Measurements from ENCODE around the gene ADAMTSL1.
"Not testable (repeated sequence)": the region's sequence is repeated elsewhere in the genome, so short reads cannot be mapped to it uniquely, and the experiment has no call there.

Gene ADAMTSL1

DNA sequence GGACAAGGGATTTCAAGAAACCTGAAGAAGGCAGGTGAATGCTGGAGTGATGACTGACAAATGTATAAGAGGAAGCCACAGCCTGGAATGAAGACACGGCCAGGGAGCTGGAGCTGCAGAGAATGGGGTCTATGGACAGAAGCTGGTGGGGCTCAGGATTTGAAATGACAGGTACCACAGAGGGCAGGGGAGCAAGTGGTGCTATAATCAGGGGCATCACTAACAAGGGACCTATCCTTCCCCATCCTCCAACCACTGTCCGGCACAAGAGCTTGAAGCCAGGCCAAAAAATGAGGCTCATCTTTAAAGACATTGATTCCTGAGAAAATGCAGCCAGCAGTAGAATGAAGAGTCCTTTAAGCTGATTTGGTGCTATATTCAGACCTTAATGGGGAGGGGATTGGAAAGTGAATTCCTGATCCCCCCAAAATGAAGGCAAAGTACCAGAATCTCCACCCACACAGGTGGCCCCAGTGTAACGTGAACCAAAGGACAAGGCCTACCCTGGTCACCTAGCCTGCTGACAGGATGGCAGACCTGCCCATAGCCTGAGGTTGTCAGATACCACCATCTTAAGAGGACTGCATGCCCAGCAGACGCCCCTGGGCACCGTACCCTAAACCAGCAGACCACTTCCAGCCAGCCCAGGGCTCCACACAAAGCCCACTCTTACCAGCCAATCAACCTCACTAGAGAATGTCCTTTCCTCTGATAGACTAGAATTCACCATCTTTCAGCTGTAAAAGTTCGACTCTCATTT, 449.9 kb downstream of the ADAMTSL1 start:
- H3K4me3 ChIP-seq (ENCODE audit: low read depth in 1 of 2, low read length in 2 of 2) = no peak overlapping the region
- no peaks in the 10 kb centered on the region for H3K9me3 ChIP-seq (ENCODE audit: low read length)
- no peaks in the 10 kb centered on the region for H3K36me3 ChIP-seq (ENCODE audit: insufficient read depth, low read length)
- no peaks in the 10 kb centered on the region for H3K27me3 ChIP-seq (ENCODE audit: control insufficient read depth in 1 of 2, insufficient read depth in 2 of 2, low read length in 2 of 2)
- H3K4me1 ChIP-seq (ENCODE audit: insufficient read depth, low read length) = peaks cover 28% of the 10 kb centered on the region
- H3K9ac ChIP-seq (ENCODE audit: low read length) = no peak overlapping the region
- no peak overlapping the region for H3K27ac ChIP-seq (ENCODE audit: low read depth, low read length)

DNA sequence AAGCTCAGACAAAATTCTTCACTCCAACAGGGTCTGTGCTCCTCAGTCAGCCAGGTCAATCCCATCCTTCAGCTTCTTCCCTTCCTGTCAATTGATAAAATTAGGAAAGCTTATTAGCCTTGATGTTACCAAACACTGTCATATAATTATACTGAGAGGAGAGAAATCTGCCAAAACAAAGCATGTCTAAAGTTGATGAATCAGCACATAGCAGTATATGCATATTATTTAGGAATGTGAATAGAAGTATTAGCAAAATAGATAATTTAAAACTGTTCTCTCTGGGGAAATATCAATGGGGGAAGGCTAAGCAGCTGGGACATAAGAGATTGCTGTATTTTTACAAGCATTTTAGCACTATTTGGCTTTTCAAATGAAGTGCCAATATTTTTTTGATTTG, 451.9 kb downstream of the ADAMTSL1 start:
- no peak overlapping the region for H3K4me3 ChIP-seq (ENCODE audit: low read depth in 1 of 2, low read length in 2 of 2)
- H3K36me3 ChIP-seq (ENCODE audit: insufficient read depth, low read length) = no peaks in the 10 kb centered on the region
- H3K4me1 ChIP-seq (ENCODE audit: insufficient read depth, low read length) = peaks cover 16% of the 10 kb centered on the region
- H3K9me3 ChIP-seq (ENCODE audit: low read length) = no peaks in the 10 kb centered on the region
- H3K27me3 ChIP-seq (ENCODE audit: control insufficient read depth in 1 of 2, insufficient read depth in 2 of 2, low read length in 2 of 2) = no peaks in the 10 kb centered on the region
- H3K9ac ChIP-seq (ENCODE audit: low read length) = no peak overlapping the region
- no peak overlapping the region for H3K27ac ChIP-seq (ENCODE audit: low read depth, low read length)

DNA sequence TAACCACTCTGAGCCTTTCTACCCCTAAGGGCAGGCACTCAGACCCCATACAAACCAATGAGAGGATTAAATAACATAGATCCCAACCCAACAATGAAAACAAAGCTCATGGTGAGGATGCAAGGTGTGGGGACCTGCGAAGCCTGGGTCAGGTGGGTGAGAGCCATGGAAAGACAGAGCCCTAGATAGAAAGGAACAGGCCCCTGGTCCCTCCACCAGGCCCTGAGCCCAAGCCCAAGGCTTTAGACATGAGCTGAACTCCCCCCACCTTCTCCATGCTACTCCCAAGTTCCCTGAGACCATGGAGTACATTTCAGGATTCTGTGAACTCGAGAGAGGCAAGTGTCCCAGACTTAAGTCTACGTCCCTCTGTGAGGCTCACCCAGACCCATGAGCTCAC, 452.6 kb downstream of the ADAMTSL1 start:
- Histone ChIP-seq H3K4me1 (ENCODE audit: insufficient read depth, low read length) (peaks cover 9% of the 10 kb centered on the region), H3K36me3 (ENCODE audit: insufficient read depth, low read length) (no peaks in the 10 kb centered on the region), H3K9ac (ENCODE audit: low read length) (no peak overlapping the region), H3K27me3 (ENCODE audit: control insufficient read depth in 1 of 2, insufficient read depth in 2 of 2, low read length in 2 of 2) (no peaks in the 10 kb centered on the region), H3K4me3 (ENCODE audit: low read depth in 1 of 2, low read length in 2 of 2) (no peak overlapping the region), H3K9me3 (ENCODE audit: low read length) (no peaks in the 10 kb centered on the region), H3K27ac (ENCODE audit: low read depth, low read length) (no peak overlapping the region)

DNA sequence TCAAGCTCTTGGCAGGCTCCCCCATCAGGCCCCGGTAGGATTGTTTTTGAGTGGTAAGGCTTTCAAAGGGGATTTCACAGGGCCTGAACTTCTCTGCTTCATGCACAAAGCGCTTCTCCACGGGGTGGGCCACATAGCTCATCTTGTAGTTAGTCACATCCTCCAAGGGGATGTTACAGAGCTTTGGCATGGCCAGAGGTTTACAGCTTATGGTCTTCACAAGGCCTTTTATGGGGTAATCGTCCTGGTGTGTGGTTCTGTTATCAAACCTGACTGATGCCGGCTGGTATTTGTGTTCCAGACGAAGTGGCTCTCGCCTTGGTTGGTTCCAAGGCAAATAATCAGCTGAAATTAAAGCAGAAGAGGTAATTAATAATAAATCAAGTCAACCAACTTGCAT, 454.8 kb downstream of the ADAMTSL1 start:
- Histone ChIP-seq H3K4me3 (ENCODE audit: low read depth in 1 of 2, low read length in 2 of 2) (no peak overlapping the region), H3K9me3 (ENCODE audit: low read length) (no peaks in the 10 kb centered on the region), H3K27me3 (ENCODE audit: control insufficient read depth in 1 of 2, insufficient read depth in 2 of 2, low read length in 2 of 2) (no peaks in the 10 kb centered on the region), H3K27ac (ENCODE audit: low read depth, low read length) (no peak overlapping the region), H3K9ac (ENCODE audit: low read length) (no peak overlapping the region), H3K36me3 (ENCODE audit: insufficient read depth, low read length) (no peaks in the 10 kb centered on the region), H3K4me1 (ENCODE audit: insufficient read depth, low read length) (no peaks in the 10 kb centered on the region)

DNA sequence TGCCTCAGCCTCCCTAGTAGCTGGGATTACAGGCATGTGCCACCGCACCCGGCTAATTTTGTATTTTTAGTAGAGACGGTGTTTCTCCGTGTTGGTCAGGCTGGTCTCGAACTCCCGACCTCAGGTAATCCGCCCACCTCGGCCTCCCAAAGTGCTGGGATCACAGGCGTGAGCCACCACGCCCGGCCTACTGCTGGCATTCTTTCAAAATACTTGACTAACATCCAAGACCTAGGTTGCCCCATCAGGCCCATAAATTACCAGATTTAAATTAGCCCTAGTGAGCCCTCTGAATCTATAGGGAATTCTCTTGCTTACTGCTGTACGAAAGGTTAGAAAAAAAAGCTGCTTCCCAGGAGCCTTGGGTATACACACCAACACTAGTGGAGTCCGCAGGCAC, 456.7 kb downstream of the ADAMTSL1 start:
- H3K27ac ChIP-seq (ENCODE audit: low read depth, low read length); H3K36me3 ChIP-seq (ENCODE audit: insufficient read depth, low read length); H3K27me3 ChIP-seq (ENCODE audit: control insufficient read depth in 1 of 2, insufficient read depth in 2 of 2, low read length in 2 of 2); H3K4me1 ChIP-seq (ENCODE audit: insufficient read depth, low read length); H3K4me3 ChIP-seq (ENCODE audit: low read depth in 1 of 2, low read length in 2 of 2); H3K9ac ChIP-seq (ENCODE audit: low read length); H3K9me3 ChIP-seq (ENCODE audit: low read length): not testable (repeated sequence)

DNA sequence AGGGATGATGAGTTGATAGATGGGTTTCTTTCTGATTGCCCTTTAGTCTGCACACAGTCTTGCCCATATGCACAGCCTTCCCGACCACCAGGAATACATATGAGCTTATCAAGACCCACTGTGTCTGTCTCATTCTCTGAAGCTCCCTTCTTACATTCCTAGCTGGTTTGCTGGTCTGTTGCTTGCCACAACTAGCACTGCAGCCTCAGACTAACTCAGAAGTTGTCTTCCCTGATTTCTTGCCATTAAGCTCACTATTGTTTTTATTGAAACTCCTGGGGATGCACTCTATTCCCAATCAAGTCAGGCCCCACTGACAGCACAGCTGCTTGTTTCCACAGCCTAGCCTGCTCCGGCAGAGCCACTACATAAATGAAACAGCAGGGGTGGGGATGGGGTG, 461.6 kb downstream of the ADAMTSL1 start:
- Histone ChIP-seq H3K9ac (ENCODE audit: low read length) (no peak overlapping the region), H3K27me3 (ENCODE audit: control insufficient read depth in 1 of 2, insufficient read depth in 2 of 2, low read length in 2 of 2) (no peaks in the 10 kb centered on the region), H3K4me1 (ENCODE audit: insufficient read depth, low read length) (no peaks in the 10 kb centered on the region), H3K9me3 (ENCODE audit: low read length) (no peaks in the 10 kb centered on the region), H3K4me3 (ENCODE audit: low read depth in 1 of 2, low read length in 2 of 2) (no peak overlapping the region), H3K27ac (ENCODE audit: low read depth, low read length) (no peak overlapping the region), H3K36me3 (ENCODE audit: insufficient read depth, low read length) (no peaks in the 10 kb centered on the region)

DNA sequence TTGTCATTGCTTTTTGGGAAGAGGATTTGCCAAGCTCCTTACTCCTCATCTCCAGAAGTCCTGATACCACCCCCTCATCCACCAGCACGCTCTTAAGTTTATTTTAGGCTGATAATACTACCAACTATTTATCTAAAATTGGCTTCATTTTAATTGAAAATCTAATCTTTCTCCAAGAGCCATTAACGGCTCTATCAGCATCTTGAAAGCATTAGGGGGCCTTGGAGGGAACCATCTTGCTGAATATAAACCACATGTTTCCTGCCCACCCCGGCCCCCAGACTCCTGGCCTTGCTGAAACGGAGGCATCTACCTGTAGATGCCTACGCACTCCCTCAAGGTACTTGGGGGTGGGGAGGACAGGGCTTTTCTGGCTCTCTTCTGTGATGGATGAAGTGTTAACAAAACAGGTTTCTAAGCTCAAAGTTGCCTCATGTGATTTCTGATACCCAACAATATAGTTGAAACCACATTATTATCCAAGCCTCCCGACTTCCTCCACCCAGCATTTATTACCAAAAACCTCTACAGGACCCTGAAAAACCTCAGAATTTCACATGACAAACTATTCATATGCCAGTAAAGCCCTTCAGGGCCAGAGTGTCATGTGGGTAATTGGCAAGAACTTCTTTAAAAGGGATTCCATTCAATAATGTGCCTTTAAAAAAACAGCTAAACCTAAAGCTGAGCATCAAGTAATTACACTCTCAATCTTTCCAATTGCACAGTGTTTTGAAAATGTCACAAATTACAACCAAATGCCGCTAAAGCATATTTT, 462.3 kb downstream of the ADAMTSL1 start:
- no peaks in the 10 kb centered on the region for H3K27me3 ChIP-seq (ENCODE audit: control insufficient read depth in 1 of 2, insufficient read depth in 2 of 2, low read length in 2 of 2)
- no peak overlapping the region for H3K9ac ChIP-seq (ENCODE audit: low read length)
- H3K4me1 ChIP-seq (ENCODE audit: insufficient read depth, low read length) = no peaks in the 10 kb centered on the region
- H3K36me3 ChIP-seq (ENCODE audit: insufficient read depth, low read length) = no peaks in the 10 kb centered on the region
- H3K9me3 ChIP-seq (ENCODE audit: low read length) = no peaks in the 10 kb centered on the region
- H3K4me3 ChIP-seq (ENCODE audit: low read depth in 1 of 2, low read length in 2 of 2) = no peak overlapping the region
- H3K27ac ChIP-seq (ENCODE audit: low read depth, low read length) = no peak overlapping the region

DNA sequence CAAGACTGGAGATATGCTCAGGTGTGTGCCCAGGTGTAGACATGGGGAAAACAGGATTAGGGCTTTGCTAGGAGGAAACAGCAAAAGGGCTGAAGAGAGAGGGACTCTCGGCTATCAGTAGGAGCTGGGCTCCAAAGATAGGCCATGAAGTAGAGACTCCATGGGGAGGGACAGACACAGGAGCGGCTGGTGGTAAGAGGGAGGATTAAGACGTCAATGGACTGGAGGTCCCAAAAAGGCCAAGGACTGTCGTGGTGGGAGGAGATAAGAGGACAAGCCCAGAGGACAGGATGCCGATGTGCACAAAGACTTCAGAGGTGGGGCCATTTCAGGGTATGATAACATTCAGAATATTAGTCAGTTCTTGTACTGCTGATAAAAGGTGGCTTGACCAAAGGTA, 466.0 kb downstream of the ADAMTSL1 start:
- H3K4me3 ChIP-seq (ENCODE audit: low read depth in 1 of 2, low read length in 2 of 2) = no peak overlapping the region
- H3K27ac ChIP-seq (ENCODE audit: low read depth, low read length) = no peak overlapping the region
- H3K9ac ChIP-seq (ENCODE audit: low read length) = no peak overlapping the region
- H3K9me3 ChIP-seq (ENCODE audit: low read length) = no peaks in the 10 kb centered on the region
- H3K36me3 ChIP-seq (ENCODE audit: insufficient read depth, low read length) = no peaks in the 10 kb centered on the region
- no peaks in the 10 kb centered on the region for H3K4me1 ChIP-seq (ENCODE audit: insufficient read depth, low read length)
- no peaks in the 10 kb centered on the region for H3K27me3 ChIP-seq (ENCODE audit: control insufficient read depth in 1 of 2, insufficient read depth in 2 of 2, low read length in 2 of 2)

DNA sequence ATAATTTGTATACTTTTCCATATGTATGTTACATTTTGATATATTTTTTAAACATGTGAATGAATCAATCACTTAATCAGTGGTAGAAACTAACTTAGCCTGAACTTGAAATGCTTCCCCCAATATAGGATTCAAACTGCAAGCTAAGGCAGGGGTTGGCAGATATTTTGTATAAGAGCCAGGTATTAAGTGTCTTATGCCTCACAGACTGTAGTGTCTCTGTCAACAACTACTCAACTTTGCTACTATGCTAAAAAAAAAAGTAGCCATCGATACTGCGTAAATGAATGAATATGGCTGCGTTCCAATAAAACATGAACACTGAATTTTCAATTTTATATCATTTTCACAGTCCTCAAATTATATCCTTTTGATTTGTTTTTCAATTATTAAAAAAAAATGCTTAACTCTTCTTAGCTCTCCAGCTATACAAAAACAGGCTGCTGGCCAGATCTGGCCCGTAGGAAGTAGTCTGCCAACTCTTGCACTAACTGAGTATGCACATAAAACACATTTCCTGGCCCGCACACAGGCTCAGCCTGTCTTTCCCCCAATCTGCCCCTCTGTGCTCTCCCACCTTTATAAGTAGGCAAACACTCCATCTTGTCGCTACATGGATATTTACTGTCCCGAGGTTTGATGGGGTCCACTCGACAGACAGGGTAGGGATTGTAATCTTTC, 467.2 kb downstream of the ADAMTSL1 start:
- Histone ChIP-seq H3K9me3 (ENCODE audit: low read length) (no peaks in the 10 kb centered on the region), H3K36me3 (ENCODE audit: insufficient read depth, low read length) (no peaks in the 10 kb centered on the region), H3K27me3 (ENCODE audit: control insufficient read depth in 1 of 2, insufficient read depth in 2 of 2, low read length in 2 of 2) (no peaks in the 10 kb centered on the region), H3K27ac (ENCODE audit: low read depth, low read length) (no peak overlapping the region), H3K9ac (ENCODE audit: low read length) (no peak overlapping the region), H3K4me3 (ENCODE audit: low read depth in 1 of 2, low read length in 2 of 2) (no peak overlapping the region), H3K4me1 (ENCODE audit: insufficient read depth, low read length) (no peaks in the 10 kb centered on the region)

DNA sequence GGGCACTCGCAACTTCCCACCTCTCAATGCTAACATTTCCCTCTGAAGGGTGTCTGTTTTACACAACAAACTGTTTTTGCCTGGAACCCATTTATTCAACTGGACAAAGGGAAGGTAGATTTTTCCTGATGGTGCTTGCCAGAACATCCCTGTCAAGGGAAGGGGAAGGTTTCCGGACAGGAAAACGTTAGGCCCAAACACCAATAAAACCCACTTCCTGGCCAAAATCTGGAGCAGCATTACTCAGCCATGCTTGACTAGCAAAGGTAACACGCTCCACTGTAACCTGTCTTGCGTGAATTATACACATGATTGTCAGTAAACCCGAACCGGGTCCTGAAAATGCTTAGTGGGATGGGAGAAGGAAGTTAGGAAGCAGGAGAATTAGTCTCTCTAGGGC, 468.8 kb downstream of the ADAMTSL1 start:
- no peaks in the 10 kb centered on the region for H3K9me3 ChIP-seq (ENCODE audit: low read length)
- no peaks in the 10 kb centered on the region for H3K36me3 ChIP-seq (ENCODE audit: insufficient read depth, low read length)
- no peak overlapping the region for H3K27ac ChIP-seq (ENCODE audit: low read depth, low read length)

DNA sequence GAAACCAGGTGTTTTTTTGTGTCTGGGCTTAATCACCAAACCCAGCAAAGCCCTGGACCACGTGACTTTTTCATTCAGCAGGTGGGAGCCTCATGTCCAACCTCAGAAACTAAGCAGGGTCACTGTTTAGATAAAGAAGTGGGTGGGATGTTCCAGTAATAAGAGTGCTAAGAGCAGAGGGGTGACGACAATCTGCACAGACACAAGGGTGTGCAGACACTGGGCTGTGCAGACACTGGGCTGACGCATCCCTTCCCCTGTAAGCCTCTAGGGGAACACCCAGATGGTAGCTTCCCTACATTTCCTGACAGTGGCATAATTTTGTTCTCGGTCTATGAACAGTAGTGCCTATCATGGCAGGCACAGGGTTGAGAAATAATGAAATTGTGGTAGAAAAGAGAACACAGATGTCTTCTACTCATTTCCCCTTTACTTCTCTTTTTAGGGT, 474.0 kb downstream of the ADAMTSL1 start:
- Histone ChIP-seq H3K4me1 (ENCODE audit: insufficient read depth, low read length) (no peaks in the 10 kb centered on the region), H3K9ac (ENCODE audit: low read length) (no peak overlapping the region)

More for the DNA sequence above, 468.8 kb downstream of the ADAMTSL1 start:
- Histone ChIP-seq H3K27me3 (ENCODE audit: control insufficient read depth in 1 of 2, insufficient read depth in 2 of 2, low read length in 2 of 2) (no peaks in the 10 kb centered on the region), H3K9ac (ENCODE audit: low read length) (no peak overlapping the region), H3K4me1 (ENCODE audit: insufficient read depth, low read length) (no peaks in the 10 kb centered on the region), H3K4me3 (ENCODE audit: low read depth in 1 of 2, low read length in 2 of 2) (no peak overlapping the region)

More for the DNA sequence above, 474.0 kb downstream of the ADAMTSL1 start:
- H3K4me3 ChIP-seq (ENCODE audit: low read depth in 1 of 2, low read length in 2 of 2) = no peak overlapping the region
- H3K27me3 ChIP-seq (ENCODE audit: control insufficient read depth in 1 of 2, insufficient read depth in 2 of 2, low read length in 2 of 2) = no peaks in the 10 kb centered on the region
- H3K27ac ChIP-seq (ENCODE audit: low read depth, low read length) = no peak overlapping the region
- no peaks in the 10 kb centered on the region for H3K36me3 ChIP-seq (ENCODE audit: insufficient read depth, low read length)
- H3K9me3 ChIP-seq (ENCODE audit: low read length) = no peaks in the 10 kb centered on the region
